Liver (tissue), 9 donors: Measurements from ENCODE around the gene SOHLH1. TPM values are rescaled to one million over a fixed set of nuclear protein-coding genes. Genes with fewer than 3 reads are reported as not detected.

Experiments used
- DNase-seq: peaks from one replicate; pipeline ENCODE4 v3.0.0-alpha.2; 2017; ENCODE audit warnings: low spot score
- H3K27ac ChIP-seq, 2 donors: one replicate each; pipeline ENCODE4 v1.7.0; 2013; ENCODE audit warnings: inconsistent platforms in 2 of 2, low read length in 2 of 2, control low read depth in 1 of 2, low read depth in 1 of 2, mild to moderate bottlenecking in 1 of 2
- H3K27me3 ChIP-seq, 4 donors: one replicate each; pipeline versions ENCODE4 v1.6.1 to v1.7.0; 2013; ENCODE audit warnings: low read length in 3 of 4, inconsistent platforms in 1 of 4, mild to moderate bottlenecking in 1 of 4, moderate library complexity in 1 of 4; ENCODE audit not compliant: control insufficient read depth in 4 of 4, insufficient read depth in 4 of 4
- H3K36me3 ChIP-seq, 4 donors: one replicate each; pipeline versions ENCODE4 v1.6.1 to v1.7.0; 2013; ENCODE audit warnings: low read length in 3 of 4, mild to moderate bottlenecking in 3 of 4, low read depth in 1 of 4, moderate library complexity in 1 of 4; ENCODE audit not compliant: control insufficient read depth in 4 of 4, insufficient read depth in 3 of 4
- H3K4me1 ChIP-seq, 4 donors: one replicate each; pipeline versions ENCODE4 v1.6.1 to v1.7.0; 2013; ENCODE audit warnings: low read length in 3 of 4, mild to moderate bottlenecking in 3 of 4, moderate library complexity in 1 of 4; ENCODE audit not compliant: control insufficient read depth in 4 of 4, insufficient read depth in 4 of 4
- H3K4me3 ChIP-seq, 3 donors: one replicate each; pipeline versions ENCODE4 v1.6.1 to v1.7.0; 2013; ENCODE audit warnings: low read length in 3 of 3, control low read depth in 1 of 3, low read depth in 1 of 3, mild to moderate bottlenecking in 1 of 3
- H3K9ac ChIP-seq, 2 donors: one replicate each; pipeline ENCODE4 v1.7.0; 2013; ENCODE audit warnings: low read length in 2 of 2, mild to moderate bottlenecking in 2 of 2, moderate library complexity in 2 of 2, control low read depth in 1 of 2, low read depth in 1 of 2
- H3K9me3 ChIP-seq, 4 donors: one replicate each; pipeline versions ENCODE4 v1.6.1 to v1.7.0; 2013; ENCODE audit warnings: low read length in 3 of 4; ENCODE audit not compliant: control insufficient read depth in 4 of 4
- CTCF ChIP-seq: fragments of 150-350 bp; IDR thresholded peaks from 2 replicates; pipeline ENCODE4 v1.5.1; 2017; ENCODE audit warnings: improper control_type of control experiment, low read depth, low read length; ENCODE audit not compliant: missing input control
- EGR1 ChIP-seq, 2 donors: IDR thresholded peaks; 2 replicates each; pipeline ENCODE4 v1.6.1; 2016 to 2018; ENCODE audit warnings: antibody characterized with exemption in 2 of 2, low read depth in 2 of 2
- FOXA2 ChIP-seq: IDR thresholded peaks from 2 replicates; pipeline ENCODE4 v1.6.1; 2016; ENCODE audit warnings: antibody characterized with exemption
- GABPA ChIP-seq, 2 donors: IDR thresholded peaks in 1 of 2; conservative IDR thresholded peaks in 1 of 2; 2 replicates each; pipeline ENCODE4 v1.6.1; 2016; ENCODE audit warnings: antibody characterized with exemption in 2 of 2, mild to moderate bottlenecking in 1 of 2, moderate library complexity in 1 of 2
- HNF4A ChIP-seq, 2 donors: conservative IDR thresholded peaks; 2 replicates each; pipeline ENCODE4 v1.6.1; 2016; ENCODE audit warnings: antibody characterized with exemption in 2 of 2, mild to moderate bottlenecking in 2 of 2
- HNF4G ChIP-seq: IDR thresholded peaks from 2 replicates; pipeline ENCODE4 v1.6.1; 2016; ENCODE audit warnings: antibody characterized with exemption
- JUND ChIP-seq, 2 donors: IDR thresholded peaks; 2 replicates each; pipeline ENCODE4 v1.6.1; 2016; ENCODE audit warnings: antibody characterized with exemption in 2 of 2
- NR2F2 ChIP-seq: IDR thresholded peaks from 2 replicates; pipeline ENCODE4 v1.6.1; 2016; ENCODE audit warnings: antibody characterized with exemption
- RAD21 ChIP-seq, 2 donors: IDR thresholded peaks; 2 replicates each; pipeline ENCODE4 v1.6.1; 2016; ENCODE audit warnings: antibody characterized with exemption in 2 of 2, mild to moderate bottlenecking in 2 of 2
- REST ChIP-seq: IDR thresholded peaks from 2 replicates; pipeline ENCODE4 v1.6.1; 2016; ENCODE audit warnings: antibody characterized with exemption, mild to moderate bottlenecking
- RXRA ChIP-seq, 2 donors: IDR thresholded peaks; 2 replicates each; pipeline ENCODE4 v1.6.1; 2017 to 2018; ENCODE audit warnings: antibody characterized with exemption in 2 of 2, mild to moderate bottlenecking in 1 of 2
- SP1 ChIP-seq: IDR thresholded peaks from 2 replicates; pipeline ENCODE4 v1.6.1; 2018; ENCODE audit warnings: antibody characterized with exemption, mild to moderate bottlenecking
- TAF1 ChIP-seq: conservative IDR thresholded peaks from 2 replicates; pipeline ENCODE4 v1.6.1; 2016; ENCODE audit warnings: antibody characterized with exemption, mild to moderate bottlenecking
- YY1 ChIP-seq: IDR thresholded peaks from 2 replicates; pipeline ENCODE4 v1.6.1; 2016; ENCODE audit warnings: antibody characterized with exemption, mild to moderate bottlenecking
- ZBTB33 ChIP-seq: IDR thresholded peaks from 2 replicates; pipeline ENCODE4 v1.6.1; 2016; ENCODE audit warnings: antibody characterized with exemption
- WGBS: extraction: QIAGEN DNeasy Blood & Tissue Kit; methylation state at CpG from one replicate; pipeline ENCODE4 v1.1.7; 2013; 5-methylcytosine and 5-hydroxymethylcytosine counted together
- polyA plus RNA-seq, 2 donors: library from polyadenylated mRNA; stranded (reverse) in 1 of 2; unstranded in 1 of 2; fragments of 200-250 nt in 1 of 2; fragments of >200 nt in 1 of 2; fragmentation: Nextera tagmentation in 1 of 2; extraction: Ambion mirVana in 1 of 2; gene quantifications; one replicate each; pipeline versions ENCODE4 v1.2.1 to v1.2.3, GENCODE V29; 2013 to 2015
- total RNA-seq, 2 donors: library from RNA; depleted of rRNA; stranded (reverse); fragments of >200 nt; gene quantifications; one replicate each; pipeline ENCODE4 v1.2.3, GENCODE V29; 2014
- donor health status: healthy.
- donor health status: healthy.
- donor health status: healthy.
- donor health status: healthy.
- donor health status: healthy.

Gene SOHLH1
- total and polyA plus RNA-seq, 4 donors: not detected

- Histone ChIP-seq H3K27ac (no peak overlapping the region), H3K9me3 (peaks cover 0 to 3% (median under 1%) of the 10 kb centered on the region in 4 donors), H3K27me3 (peaks cover 0 to 23% (median under 1%) of the 10 kb centered on the region in 4 donors), H3K4me3 (no peak overlapping the region), H3K4me1 (no peaks in the 10 kb centered on the region), H3K36me3 (no peaks in the 10 kb centered on the region), H3K9ac (no peak overlapping the region)
- DNase-seq: no peak
- TF ChIP-seq REST: no peak
- TF ChIP-seq TAF1: no peak
- no peak for TF ChIP-seq SP1
- no peak for TF ChIP-seq RXRA (IDR thresholded peaks at IDR 0.05)
- no peak for TF ChIP-seq HNF4A (conservative IDR thresholded peaks at IDR 0.05)
- TF ChIP-seq JUND (IDR thresholded peaks at IDR 0.05): no peak
- no peak for TF ChIP-seq CTCF
- no peak for TF ChIP-seq RAD21 (IDR thresholded peaks at IDR 0.05)
- TF ChIP-seq YY1: no peak
- no peak for TF ChIP-seq NR2F2
- TF ChIP-seq EGR1 (IDR thresholded peaks at IDR 0.05; ENCODE audit: low read depth in 2 of 2): no peak
- no peak for TF ChIP-seq GABPA (IDR thresholded peaks at IDR 0.05 in 1 of 2, conservative IDR thresholded peaks at IDR 0.05 in 1 of 2)
- TF ChIP-seq HNF4G: no peak
- TF ChIP-seq ZBTB33: no peak
- 6% methylated on average over 78 of the region's 78 CpGs for WGBS
Observed at GRCh38 chr9:135736272-135736978, 37.1 kb upstream of the SOHLH1 start.

- peaks cover 0 to 6% (median 5%) of the 10 kb centered on the region in 4 donors for H3K9me3 ChIP-seq
- H3K4me3 ChIP-seq: no peak overlapping the region
- H3K36me3 ChIP-seq: no peaks in the 10 kb centered on the region
- H3K4me1 ChIP-seq: no peaks in the 10 kb centered on the region
- H3K27me3 ChIP-seq: peaks cover 0 to 20% (median 0%) of the 10 kb centered on the region in 4 donors
- no peak for DNase-seq
- TF ChIP-seq FOXA2 (no peak), SP1 (no peak), CTCF (no peak), GABPA (IDR thresholded peaks at IDR 0.05 in 1 of 2, conservative IDR thresholded peaks at IDR 0.05 in 1 of 2) (no peak), YY1 (no peak), RXRA (IDR thresholded peaks at IDR 0.05) (no peak), RAD21 (IDR thresholded peaks at IDR 0.05) (no peak), NR2F2 (no peak), ZBTB33 (no peak), EGR1 (IDR thresholded peaks at IDR 0.05; ENCODE audit: low read depth in 2 of 2) (no peak), JUND (IDR thresholded peaks at IDR 0.05) (no peak)
- 83% methylated on average over 27 of the region's 27 CpGs for WGBS
- no peak overlapping the region for H3K9ac ChIP-seq
- no peak overlapping the region for H3K27ac ChIP-seq
Observed at GRCh38 chr9:135734616-135735144, 35.4 kb upstream of the SOHLH1 start.
